Fibroblast of pulmonary artery (primary cell): ENCODE data around the gene M1AP.

Experiments used
- DNase-seq: peaks from one replicate; pipeline ENCODE4 v3.0.0-alpha.2; 2010; ENCODE audit warnings: low read depth
- H3K4me3 ChIP-seq: replicated peaks from 2 replicates; pipeline ENCODE4 v1.5.1; 2011; ENCODE audit warnings: low read depth, mild to moderate bottlenecking, control low read depth, low read length, moderate library complexity
- TF ChIP-seq, protein P1 (sequence below): IDR thresholded peaks from 2 replicates; pipeline ENCODE4 v1.5.1; 2011; ENCODE audit warnings: mild to moderate bottlenecking, control low read depth, low read length, inconsistent platforms; ENCODE audit errors: missing control alignments

The M1AP gene

DNA sequence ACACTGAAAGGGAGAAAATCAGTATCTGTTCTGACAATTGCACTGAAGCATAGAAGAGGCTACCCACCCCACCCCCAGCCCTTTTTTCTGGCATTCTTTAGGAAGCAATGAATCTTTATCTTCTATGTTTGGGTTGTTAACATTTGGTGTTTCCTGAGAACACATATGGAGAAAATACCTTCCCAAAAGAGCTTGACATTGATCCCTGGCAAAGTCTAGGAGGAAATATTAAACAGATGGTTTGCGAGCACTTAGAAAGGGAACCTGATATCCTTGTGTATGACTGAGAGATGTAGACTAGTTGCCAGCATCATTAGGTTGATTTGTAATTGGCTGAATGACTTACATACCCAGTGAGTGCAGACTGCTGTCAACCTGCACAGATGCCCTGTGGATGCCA lies 50.7 kb downstream of the M1AP start:
- TF ChIP-seq, protein P1, sequence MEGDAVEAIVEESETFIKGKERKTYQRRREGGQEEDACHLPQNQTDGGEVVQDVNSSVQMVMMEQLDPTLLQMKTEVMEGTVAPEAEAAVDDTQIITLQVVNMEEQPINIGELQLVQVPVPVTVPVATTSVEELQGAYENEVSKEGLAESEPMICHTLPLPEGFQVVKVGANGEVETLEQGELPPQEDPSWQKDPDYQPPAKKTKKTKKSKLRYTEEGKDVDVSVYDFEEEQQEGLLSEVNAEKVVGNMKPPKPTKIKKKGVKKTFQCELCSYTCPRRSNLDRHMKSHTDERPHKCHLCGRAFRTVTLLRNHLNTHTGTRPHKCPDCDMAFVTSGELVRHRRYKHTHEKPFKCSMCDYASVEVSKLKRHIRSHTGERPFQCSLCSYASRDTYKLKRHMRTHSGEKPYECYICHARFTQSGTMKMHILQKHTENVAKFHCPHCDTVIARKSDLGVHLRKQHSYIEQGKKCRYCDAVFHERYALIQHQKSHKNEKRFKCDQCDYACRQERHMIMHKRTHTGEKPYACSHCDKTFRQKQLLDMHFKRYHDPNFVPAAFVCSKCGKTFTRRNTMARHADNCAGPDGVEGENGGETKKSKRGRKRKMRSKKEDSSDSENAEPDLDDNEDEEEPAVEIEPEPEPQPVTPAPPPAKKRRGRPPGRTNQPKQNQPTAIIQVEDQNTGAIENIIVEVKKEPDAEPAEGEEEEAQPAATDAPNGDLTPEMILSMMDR, result no peak
- no peak for DNase-seq
- H3K4me3 ChIP-seq, result no peak overlapping the region

DNA sequence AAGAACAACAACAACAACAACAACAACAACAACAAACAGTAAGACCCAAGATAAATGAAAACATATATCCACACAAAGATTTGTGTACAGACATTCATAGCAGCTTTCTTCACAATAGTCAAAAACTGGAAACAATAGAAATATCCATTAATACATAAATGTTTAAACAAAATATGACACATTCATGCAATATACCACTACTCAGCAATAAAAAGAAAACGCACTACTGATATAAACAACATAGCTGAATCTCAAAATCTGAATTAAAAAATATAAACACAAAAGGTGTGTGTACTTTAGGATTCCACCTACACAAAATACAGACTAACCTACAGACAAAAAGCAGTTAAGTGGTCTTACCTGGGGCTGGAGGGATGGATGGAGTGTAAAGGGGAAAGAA lies 51.5 kb downstream of the M1AP start:
- no peak for DNase-seq
- TF ChIP-seq, protein P1, result no peak
- H3K4me3 ChIP-seq, result no peak overlapping the region

DNA sequence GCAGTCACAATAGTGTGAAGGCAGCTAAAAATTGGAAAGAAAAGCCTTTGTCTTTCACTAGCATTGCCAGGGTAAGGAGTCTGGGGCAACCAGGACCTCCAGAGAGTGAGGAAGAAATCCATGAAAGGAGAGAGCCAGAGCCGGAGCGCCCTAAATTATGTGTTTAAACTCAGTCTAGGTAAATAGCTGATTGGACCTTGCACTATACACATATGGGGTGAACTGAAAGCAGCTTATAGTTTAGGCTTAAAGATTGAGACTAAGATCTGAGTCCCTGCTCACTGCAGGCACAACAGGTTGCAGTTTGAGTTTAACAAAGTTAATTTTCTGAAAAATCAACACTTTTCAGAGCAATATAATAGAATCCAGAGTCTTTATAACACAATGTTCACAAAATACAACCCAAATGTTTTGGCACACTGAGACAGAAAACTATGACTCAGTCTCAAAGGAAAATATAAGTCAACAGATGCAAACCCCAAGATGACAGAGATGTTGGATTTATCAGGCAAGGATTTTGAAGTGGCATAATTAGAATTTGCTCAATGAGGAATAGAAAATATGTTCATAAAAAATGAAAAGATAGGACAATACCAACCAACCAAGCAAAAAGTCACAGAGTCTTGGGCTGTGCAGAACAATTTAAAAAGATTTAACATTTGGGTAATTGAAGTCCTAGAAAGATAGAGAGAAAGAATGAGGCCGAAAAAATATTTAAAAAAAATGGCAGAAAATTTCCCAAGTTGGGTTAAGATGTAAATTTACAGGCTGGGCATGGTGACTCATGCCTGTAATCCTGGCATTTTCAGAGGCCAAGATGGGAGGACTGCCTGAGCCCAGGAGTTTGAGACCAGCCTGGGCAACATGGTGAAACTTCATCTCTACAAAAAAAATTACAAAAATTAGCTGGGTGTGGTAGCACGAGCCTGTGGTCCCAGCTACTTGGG lies 54.0 kb downstream of the M1AP start:
- no peak for DNase-seq
- TF ChIP-seq, protein P1, result no peak

DNA sequence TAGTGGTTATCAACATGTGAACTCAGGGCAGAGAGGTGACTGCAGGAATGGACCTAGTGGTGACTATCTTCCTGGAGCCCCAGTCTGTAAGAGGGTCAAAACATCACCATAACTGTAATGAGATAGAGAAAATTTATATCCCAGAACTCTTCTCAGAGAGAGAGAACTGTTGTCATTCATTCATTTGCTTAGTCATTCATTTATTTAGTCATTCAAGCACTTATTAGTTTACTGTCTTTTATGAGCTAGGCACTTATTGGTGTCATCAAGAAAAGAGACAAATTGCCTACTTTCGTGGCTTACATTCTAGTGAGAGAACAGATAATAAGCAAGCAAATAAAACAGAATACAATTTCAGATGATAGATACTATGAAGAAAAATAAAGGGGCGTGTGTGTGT lies 59.5 kb downstream of the M1AP start:
- no peak for DNase-seq
- TF ChIP-seq, protein P1, result no peak
- H3K4me3 ChIP-seq, result no peak overlapping the region

More for the DNA sequence above, 54.0 kb downstream of the M1AP start:
- H3K4me3 ChIP-seq, result no peak overlapping the region

DNA sequence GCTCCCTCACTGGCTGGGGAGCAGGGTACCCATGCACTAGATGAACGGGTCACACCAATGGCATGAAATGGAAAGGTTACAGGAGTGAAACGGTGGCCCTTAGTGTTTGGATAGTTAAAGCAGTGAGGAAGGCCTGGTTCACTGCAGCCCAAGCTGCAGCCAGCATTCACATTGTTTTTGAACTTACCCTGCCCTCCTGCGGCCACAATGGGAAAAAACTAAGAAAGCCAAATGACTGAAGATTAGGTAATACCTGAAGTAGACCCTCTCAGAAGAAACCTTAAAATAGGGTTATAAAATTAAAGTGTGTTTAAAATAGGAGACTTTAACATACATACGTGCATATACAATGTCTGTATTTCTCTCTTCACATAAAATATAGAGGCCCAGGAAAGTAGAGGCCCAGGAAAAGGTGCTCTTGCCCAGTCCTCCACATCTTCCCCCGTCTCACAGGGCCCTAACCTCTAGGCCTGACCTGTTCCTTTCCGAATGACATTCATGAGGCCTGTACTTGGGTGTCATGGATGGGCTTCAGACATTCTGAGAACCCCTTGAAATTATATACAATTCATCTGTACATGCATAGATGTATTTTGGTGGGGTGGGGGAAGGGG lies 60.4 kb downstream of the M1AP start:
- no peak overlapping the region for H3K4me3 ChIP-seq
- TF ChIP-seq, protein P1, result peak; percentile 69
- peak; percentile 85 for DNase-seq

DNA sequence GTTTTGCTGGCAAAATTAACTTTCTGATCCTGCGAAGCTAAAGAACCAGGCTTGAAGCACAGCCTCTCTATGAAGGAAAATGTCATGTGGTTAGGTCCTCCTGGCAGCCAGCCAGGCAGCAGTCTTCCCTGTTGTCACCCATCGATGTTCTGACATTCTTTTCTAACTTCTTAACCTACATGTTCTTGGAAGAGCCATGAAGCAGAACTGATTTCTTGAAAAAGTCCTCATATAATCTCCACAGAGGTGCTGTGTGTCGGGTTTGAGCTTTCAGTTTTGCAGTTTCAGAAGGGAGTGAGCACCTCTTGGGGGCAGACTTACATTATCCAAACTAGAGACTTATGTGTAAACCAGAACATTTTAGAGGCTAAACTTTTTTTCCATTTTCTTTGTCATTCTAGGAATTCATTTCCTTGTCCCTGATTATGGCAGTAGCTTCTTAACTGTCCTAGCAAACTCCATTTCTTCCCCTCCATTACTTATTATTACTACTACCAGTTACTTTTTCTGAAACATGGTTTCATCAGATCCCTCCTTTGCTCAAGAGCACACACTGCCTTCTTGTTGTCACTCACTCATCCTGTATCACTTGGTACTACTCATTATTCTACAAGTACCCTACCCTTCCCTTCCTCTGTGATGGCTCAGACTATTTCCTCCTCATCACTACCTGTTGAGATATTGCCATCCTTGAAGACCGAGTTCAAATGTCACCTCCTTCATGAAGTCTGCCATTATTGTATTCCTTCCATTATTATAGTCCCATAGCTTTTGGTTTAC lies 62.5 kb downstream of the M1AP start:
- DNase-seq, result no peak
- H3K4me3 ChIP-seq, result no peak overlapping the region
- TF ChIP-seq, protein P1, result no peak
